GM12878 (cell line): ENCODE measurements around the gene GOLGA5. TPM values are rescaled to one million over a fixed set of nuclear protein-coding genes. Genes with fewer than 3 reads are reported as not detected.
A peak's percentile ranks its signal among the peaks of the same experiment; 100 is the strongest.
"Not testable (repeated sequence)": the region's sequence is repeated elsewhere in the genome, so short reads cannot be mapped to it uniquely, and the experiment has no call there.

Experiments used
- ATAC-seq: fragments of 200-7000 bp; cut with Tn5 transposase; 3 replicates; pipeline ENCODE4 v1.9.1; 2020; ENCODE audit warnings: mild to moderate bottlenecking, moderate library complexity
- BruUV-seq: library from RNA; stranded (reverse); fragments of 400-500 nt; replicated peaks from 2 replicates; lab custom pipeline; 2021; lab: Mats Ljungman, UMichigan
- CTCF ChIA-PET: fragments of 300-600 bp; sonication (Branson Sonifier 250); formaldehyde crosslinking; extraction: SDS; loops from one replicate; lab custom pipeline; 2021; ENCODE audit warnings: inconsistent platforms; lab: Yijun Ruan, JAX
- POLR2A ChIA-PET: fragments of 350-600 bp; formaldehyde crosslinking; extraction: SDS; loops from one replicate; lab custom pipeline; 2021; ENCODE audit warnings: inconsistent platforms; lab: Charles Lee
- RAD21 ChIA-PET: fragments of 300-600 bp; sonication (Branson Sonifier 250); formaldehyde crosslinking; loops from one replicate; lab custom pipeline; 2023; ENCODE audit warnings: antibody characterized with exemption; ENCODE audit not compliant: unreplicated experiment; lab: Charles Lee
- SMC1A ChIA-PET: fragments of 300-600 bp; sonication (Branson Sonifier 250); formaldehyde crosslinking; loops from one replicate; lab custom pipeline; 2023; ENCODE audit not compliant: unreplicated experiment, uncharacterized antibody; lab: Charles Lee
- DNase-seq: peaks from one replicate; pipeline ENCODE4 v3.0.0-alpha.2; 2011; ENCODE audit warnings: low read depth, low spot score
- FAIRE-seq: peaks from 3 replicates; lab custom pipeline; 2011; peaks lifted over from hg19 to GRCh38; lab: Jason Lieb, UNC
- H2AFZ ChIP-seq: 2 replicates; pipeline ENCODE4 v1.6.0; 2011; ENCODE audit warnings: low read depth, low read length, control low read depth; ENCODE audit not compliant: control insufficient read depth
- H3K27ac ChIP-seq: 2 replicates; pipeline ENCODE4 v1.5.1; 2011; ENCODE audit warnings: control low read depth; ENCODE audit not compliant: control insufficient read depth, insufficient read depth
- H3K27me3 ChIP-seq, 2 experiments: replicated peaks in 1 of 2; 2 replicates each; pipeline versions ENCODE4 v1.6.0 to v1.6.1; 2011; ENCODE audit warnings: low read length in 1 of 2; ENCODE audit not compliant: control insufficient read depth in 2 of 2, insufficient read depth in 2 of 2
- H3K36me3 ChIP-seq, 2 experiments: 2 replicates each; pipeline ENCODE4 v1.5.1; 2011; ENCODE audit warnings: low read length in 1 of 2; ENCODE audit not compliant: control insufficient read depth in 2 of 2, insufficient read depth in 2 of 2
- H3K4me1 ChIP-seq: 2 replicates; pipeline ENCODE4 v1.6.1; 2011; ENCODE audit warnings: mild to moderate bottlenecking, low read length, moderate library complexity, mixed read lengths; ENCODE audit not compliant: control insufficient read depth, insufficient read depth
- H3K4me2 ChIP-seq: 2 replicates; pipeline ENCODE4 v1.6.0; 2011; ENCODE audit warnings: control low read depth; ENCODE audit not compliant: control insufficient read depth, insufficient read depth
- H3K4me3 ChIP-seq: fragments of 200-600 bp; sonication (generic); 2 replicates; pipeline ENCODE4 v1.5.1; 2016
- H3K79me2 ChIP-seq: 2 replicates; pipeline ENCODE4 v1.6.0; 2011; ENCODE audit warnings: low read length; ENCODE audit not compliant: control insufficient read depth, insufficient read depth
- H3K9ac ChIP-seq: 2 replicates; pipeline ENCODE4 v1.8.0; 2011; ENCODE audit warnings: low read length, control low read depth, mixed read lengths; ENCODE audit not compliant: control insufficient read depth, insufficient read depth
- H3K9me3 ChIP-seq: replicated peaks from 3 replicates; pipeline ENCODE4 v1.5.1; 2011; ENCODE audit warnings: mild to moderate bottlenecking, low read length; ENCODE audit not compliant: control insufficient read depth, insufficient read depth
- H4K20me1 ChIP-seq: 2 replicates; pipeline ENCODE4 v1.6.0; 2011; ENCODE audit not compliant: control insufficient read depth, insufficient read depth
- ATF7 ChIP-seq: fragments of 450-650 bp; IDR thresholded peaks from 2 replicates; pipeline ENCODE4 v1.6.1; 2016; ENCODE audit warnings: low read depth, mild to moderate bottlenecking
- BMI1 ChIP-seq: fragments of 450-650 bp; IDR thresholded peaks from 2 replicates; pipeline ENCODE4 v1.6.1; 2016; ENCODE audit warnings: mild to moderate bottlenecking, moderate library complexity, borderline replicate concordance
- CBFB ChIP-seq: IDR thresholded peaks from 2 replicates; pipeline ENCODE4 v1.6.1; 2016; ENCODE audit warnings: antibody characterized with exemption, low read depth
- CREM ChIP-seq: IDR thresholded peaks from 2 replicates; pipeline ENCODE4 v1.6.1; 2014; ENCODE audit warnings: antibody characterized with exemption, low read depth
- DPF2 ChIP-seq: fragments of 450-650 bp; IDR thresholded peaks from 2 replicates; pipeline ENCODE4 v1.6.1; 2017; ENCODE audit warnings: mild to moderate bottlenecking
- HCFC1 ChIP-seq: fragments of 150-350 bp; IDR thresholded peaks from 2 replicates; pipeline ENCODE4 v1.6.1; 2014; ENCODE audit warnings: low read length
- IKZF1 ChIP-seq: fragments of 450-650 bp; conservative IDR thresholded peaks from 2 replicates; pipeline ENCODE4 v1.6.1; 2017; ENCODE audit warnings: antibody characterized with exemption, mild to moderate bottlenecking
- IKZF2 ChIP-seq, 2 experiments: fragments of 450-650 bp; IDR thresholded peaks; 2 replicates each; pipeline ENCODE4 v1.6.1; 2017; ENCODE audit warnings: mild to moderate bottlenecking in 2 of 2, moderate library complexity in 2 of 2
- IRF4 ChIP-seq: IDR thresholded peaks from 2 replicates; pipeline ENCODE4 v1.6.1; 2011; ENCODE audit warnings: low read depth, low read length
- NFYB ChIP-seq: IDR thresholded peaks from 2 replicates; pipeline ENCODE4 v1.6.1; 2011; ENCODE audit warnings: low read depth, mild to moderate bottlenecking, low read length, improper control_type of control experiment, moderate library complexity; ENCODE audit not compliant: insufficient read depth
- PAX5 ChIP-seq: IDR thresholded peaks from 2 replicates; pipeline ENCODE4 v1.6.1; 2011; ENCODE audit warnings: low read depth, low read length, borderline replicate concordance
- RAD51 ChIP-seq: fragments of 450-650 bp; IDR thresholded peaks from 2 replicates; pipeline ENCODE4 v1.6.1; 2016; ENCODE audit warnings: moderate library complexity, mild to moderate bottlenecking, inconsistent platforms
- RELA ChIP-seq: fragments of 450-650 bp; IDR thresholded peaks from 2 replicates; pipeline ENCODE4 v1.8.0; 2014; ENCODE audit warnings: borderline replicate concordance; ENCODE audit not compliant: partially characterized antibody
- SIX5 ChIP-seq: IDR thresholded peaks from 2 replicates; pipeline ENCODE4 v1.6.1; 2011; ENCODE audit warnings: mild to moderate bottlenecking, low read depth, low read length, moderate library complexity; ENCODE audit not compliant: severe bottlenecking
- SPI1 ChIP-seq: IDR thresholded peaks from 2 replicates; pipeline ENCODE4 v1.6.1; 2011; ENCODE audit warnings: low read depth, mild to moderate bottlenecking, low read length, moderate library complexity, borderline replicate concordance; ENCODE audit not compliant: insufficient read depth
- TCF7 ChIP-seq: IDR thresholded peaks from 2 replicates; pipeline ENCODE4 v1.6.1; 2014; ENCODE audit warnings: antibody characterized with exemption, borderline replicate concordance
- USF1 ChIP-seq: IDR thresholded peaks from 2 replicates; pipeline ENCODE4 v1.6.1; 2011; ENCODE audit warnings: borderline replicate concordance, low read depth, mild to moderate bottlenecking, moderate library complexity, mixed read lengths, low read length; ENCODE audit not compliant: insufficient read depth; ENCODE audit errors: extremely low read length
- YY1 ChIP-seq: IDR thresholded peaks from 2 replicates; pipeline ENCODE4 v1.6.1; 2011; ENCODE audit warnings: low read depth, mild to moderate bottlenecking, low read length
- WGBS: methylation state at CpG from one replicate; pipeline ENCODE4 v1.1.6; 2016; ENCODE audit warnings: low lambda C conversion rate; ENCODE audit not compliant: insufficient replicate concordance, insufficient coverage; ENCODE audit errors: missing lambda C conversion rate; 5-methylcytosine and 5-hydroxymethylcytosine counted together
- in situ Hi-C: fragments of 300-500 bp; cut with MboI; formaldehyde crosslinking; loops from 9 replicates; pipeline ENCODE4 v1.14.3; 2018; ENCODE audit warnings: mixed read lengths
- intact Hi-C: fragments of 100-400 bp; cut with micrococcal nuclease; formaldehyde crosslinking; loops from one replicate; pipeline ENCODE4 v1.14.2; 2022; ENCODE audit not compliant: unreplicated experiment
- polyA plus RNA-seq, 11 experiments: library from polyadenylated mRNA; depleted of rRNA in 4 of 11; unstranded in 6 of 11; stranded (reverse) in 5 of 11; fragments of >200 nt; fragmentation: Nextera tagmentation in 4 of 11; fragmentation: Illumina TruSeq in 1 of 11; extraction: Ambion mirVana in 4 of 11; extraction: Trizol in 1 of 11; gene quantifications; 1 replicate in 1 of 11; 2 replicates in 10 of 11; pipeline versions ENCODE4 v1.2.1 to v1.2.3, GENCODE V29; 2011 to 2016; ENCODE audit warnings: inconsistent platforms in 2 of 11, missing spikeins in 2 of 11, low read depth in 1 of 11
- total RNA-seq, 4 experiments: library from RNA; depleted of rRNA in 3 of 4; stranded (reverse); fragments of >200 nt in 3 of 4; fragmentation: Illumina TruSeq in 1 of 4; extraction: Trizol in 1 of 4; gene quantifications; 2 replicates each; pipeline versions ENCODE4 v1.2.1 to v1.2.3, GENCODE V29; 2013 to 2021

GOLGA5 gene
- total and polyA plus RNA-seq, 10 of the 15 experiments (the other 5 are each of a cell fraction or from before 2014, with no cell fraction given) = 10.9 to 30.1 (median 19.7) TPM

- TF ChIP-seq BMI1 (peak; percentile 53; the same call in 1 of the 2 replicates), CBFB (0 out of 2 replicates have a peak, but pooled peaks have one; percentile 40), DPF2 (peak; percentile 49; the same call in 1 of the 2 replicates), IKZF1 (peak; percentile 85), PAX5 (peak; percentile 99), RELA (peak; percentile 61), IRF4 (peak; percentile 70)
Measured at GRCh38 chr14:92775292-92775691, 18.8 kb upstream of the GOLGA5 start (continued).

- H3K36me3 ChIP-seq, H3K9ac ChIP-seq, H2AFZ ChIP-seq, BruUV-seq, H3K9me3 ChIP-seq, H3K4me2 ChIP-seq, H3K27ac ChIP-seq, intact Hi-C loops, H3K4me3 ChIP-seq, H4K20me1 ChIP-seq, H3K79me2 ChIP-seq, DNase-seq, H3K27me3 ChIP-seq: not testable (repeated sequence)
- in situ Hi-C loops = loop anchor here (10.0 kb wide), 1 partner anchor 194 kb away; no protein-coding TSS in a partner anchor
- POLR2A ChIA-PET = interaction anchor here (0.5 to 0.6 kb wide), 2 partner anchors 131 to 363 kb away, joined by 3 to 4 read pairs; no protein-coding TSS in a partner anchor
- 100% methylated on average over 1 of the region's 3 CpGs for WGBS
- TF ChIP-seq USF1 (peak; percentile 19), RAD51 (0 out of 2 replicates have a peak, but pooled peaks have one; percentile 27), DPF2 (0 out of 2 replicates have a peak, but pooled peaks have one; percentile 27), SPI1 (peak; percentile 72; the same call in 1 of the 2 replicates), PAX5 (peak; percentile 84), TCF7 (peak; percentile 69; the same call in 1 of the 2 replicates), ATF7 (peak; percentile 34; the same call in 1 of the 2 replicates), NFYB (0 out of 2 replicates have a peak, but pooled peaks have one; percentile 32), IKZF1 (peak; percentile 44), HCFC1 (peak; percentile 51), SIX5 (peak; percentile 59), YY1 (peak; percentile 76), IKZF2 (IDR thresholded peaks at IDR 0.05) (peak; percentile 67 to 68), CREM (0 out of 2 replicates have a peak, but pooled peaks have one; percentile 9)
- H3K4me1 ChIP-seq = peaks cover 24% of the 10 kb centered on the region
- ATAC-seq (peak; percentile 61), FAIRE-seq (peak; percentile 75)
- CTCF ChIA-PET = interaction anchor here (0.8 to 1.6 kb wide), 5 partner anchors 64 to 93 kb away, joined by 3 to 8 read pairs (median 4); no protein-coding TSS in a partner anchor
- SMC1A ChIA-PET = interaction anchor here (1.2 to 10.8 kb wide), 7 partner anchors 11 to 71 kb away, joined by 3 to 151 read pairs (median 8); no protein-coding TSS in a partner anchor
- RAD21 ChIA-PET = interaction anchor here (1.3 to 9.4 kb wide), 2 partner anchors 31 to 64 kb away, joined by 5 to 106 read pairs; partner anchors contain the start of gene LGMN
Measured at GRCh38 chr14:92778868-92779565, 15.1 kb upstream of the GOLGA5 start.
